IMR-90 (cell line): ENCODE data around the gene DGKB. TPM values are rescaled to one million over a fixed set of nuclear protein-coding genes. Genes with fewer than 3 reads are reported as not detected.

Experiments used
- ATAC-seq: fragments of 200-7000 bp; cut with Tn5 transposase; 2 replicates; pipeline ENCODE4 v1.9.1; 2020; ENCODE audit warnings: low read depth, mild to moderate bottlenecking, moderate library complexity
- BruUV-seq: library from RNA; stranded (reverse); fragments of 400-500 nt; replicated peaks from 2 replicates; lab custom pipeline; 2021; lab: Mats Ljungman, UMichigan
- CTCF ChIA-PET: fragments of 300-600 bp; formaldehyde crosslinking; extraction: SDS; loops from one replicate; lab custom pipeline; 2021; ENCODE audit warnings: antibody characterized with exemption; lab: Yijun Ruan, JAX
- POLR2A ChIA-PET: fragments of 300-600 bp; sonication (Branson Sonifier 250); formaldehyde crosslinking; loops from one replicate; lab custom pipeline; 2022; ENCODE audit warnings: antibody characterized with exemption; ENCODE audit not compliant: unreplicated experiment; lab: Charles Lee
- DNase-seq: peaks from one replicate; pipeline ENCODE4 v3.0.0; 2013
- H2AFZ ChIP-seq: replicated peaks from 2 replicates; pipeline ENCODE3; 2013; ENCODE audit warnings: low read length, mild to moderate bottlenecking; ENCODE audit not compliant: poor library complexity
- H2AK5ac ChIP-seq: 2 replicates; pipeline ENCODE4 v1.6.1; 2013; ENCODE audit warnings: low read depth, low read length, inconsistent platforms
- H2AK9ac ChIP-seq: replicated peaks from 2 replicates; pipeline ENCODE3; 2013; ENCODE audit warnings: mild to moderate bottlenecking, low read depth, low read length, moderate library complexity; ENCODE audit not compliant: poor library complexity
- H2BK120ac ChIP-seq: 2 replicates; pipeline ENCODE4 v1.6.1; 2013; ENCODE audit warnings: low read depth, low read length, inconsistent platforms
- H2BK15ac ChIP-seq: 3 replicates; pipeline ENCODE4 v1.6.1; 2013; ENCODE audit warnings: low read depth, low read length, inconsistent platforms
- H2BK20ac ChIP-seq: 2 replicates; pipeline ENCODE4 v1.6.1; 2013; ENCODE audit warnings: low read depth, mild to moderate bottlenecking, inconsistent platforms, low read length, moderate library complexity
- H2BK5ac ChIP-seq: 2 replicates; pipeline ENCODE4 v1.6.1; 2013; ENCODE audit warnings: mild to moderate bottlenecking, low read depth, low read length, inconsistent platforms; ENCODE audit not compliant: poor library complexity, severe bottlenecking
- H3K14ac ChIP-seq: replicated peaks from 2 replicates; pipeline ENCODE4 v1.6.1; 2013; ENCODE audit warnings: low read depth, low read length, inconsistent platforms
- H3K18ac ChIP-seq: 2 replicates; pipeline ENCODE4 v1.6.1; 2013; ENCODE audit warnings: low read depth, low read length, control low read depth
- H3K23ac ChIP-seq: 2 replicates; pipeline ENCODE4 v1.6.1; 2013; ENCODE audit warnings: low read depth, low read length, inconsistent platforms
- H3K27ac ChIP-seq: 2 replicates; pipeline ENCODE4 v1.5.1; 2013; ENCODE audit warnings: mild to moderate bottlenecking, control low read depth, low read length; ENCODE audit not compliant: insufficient read depth
- H3K27me3 ChIP-seq: 2 replicates; pipeline ENCODE4 v1.6.1; 2013; ENCODE audit warnings: low read length; ENCODE audit not compliant: control insufficient read depth, insufficient read depth
- H3K36me3 ChIP-seq: 2 replicates; pipeline ENCODE4 v1.6.1; 2013; ENCODE audit warnings: low read length, mixed read lengths; ENCODE audit not compliant: control insufficient read depth, insufficient read depth
- H3K4ac ChIP-seq: 2 replicates; pipeline ENCODE4 v1.6.1; 2013; ENCODE audit warnings: low read depth, low read length, inconsistent platforms
- H3K4me1 ChIP-seq: 2 replicates; pipeline ENCODE4 v1.6.1; 2013; ENCODE audit warnings: low read length, mixed read lengths; ENCODE audit not compliant: control insufficient read depth, insufficient read depth
- H3K4me2 ChIP-seq: 2 replicates; pipeline ENCODE4 v1.6.1; 2013; ENCODE audit warnings: low read depth, mild to moderate bottlenecking, control low read depth, low read length, moderate library complexity
- H3K4me3 ChIP-seq: 2 replicates; pipeline ENCODE4 v1.5.1; 2013; ENCODE audit warnings: low read depth, mild to moderate bottlenecking, control low read depth, low read length, moderate library complexity; ENCODE audit not compliant: insufficient read depth
- H3K56ac ChIP-seq: 2 replicates; pipeline ENCODE4 v1.6.1; 2013; ENCODE audit warnings: low read length, inconsistent platforms; ENCODE audit not compliant: insufficient read depth; ENCODE audit errors: extremely low read depth
- H3K79me1 ChIP-seq, 2 experiments: 2 replicates each; pipeline ENCODE4 v1.6.1; 2013; ENCODE audit warnings: low read length in 2 of 2, inconsistent platforms in 1 of 2, low read depth in 1 of 2
- H3K9ac ChIP-seq: 2 replicates; pipeline ENCODE4 v1.6.1; 2013; ENCODE audit warnings: low read depth, low read length, control low read depth
- H3K9me1 ChIP-seq: 2 replicates; pipeline ENCODE4 v1.6.1; 2013; ENCODE audit warnings: low read length, inconsistent platforms; ENCODE audit not compliant: insufficient read depth
- H3K9me3 ChIP-seq: 2 replicates; pipeline ENCODE4 v1.6.1; 2013; ENCODE audit warnings: low read length; ENCODE audit not compliant: control insufficient read depth, insufficient read depth
- H4K20me1 ChIP-seq: 2 replicates; pipeline ENCODE4 v1.6.1; 2013; ENCODE audit warnings: low read length, inconsistent platforms; ENCODE audit not compliant: insufficient read depth
- H4K5ac ChIP-seq: 2 replicates; pipeline ENCODE4 v1.6.1; 2013; ENCODE audit warnings: mild to moderate bottlenecking, low read depth, low read length, control low read depth
- H4K8ac ChIP-seq, 2 experiments: 2 replicates each; pipeline ENCODE4 v1.6.1; 2013; ENCODE audit warnings: low read depth in 2 of 2, low read length in 2 of 2, control low read depth in 1 of 2, inconsistent platforms in 1 of 2
- H4K91ac ChIP-seq: 2 replicates; pipeline ENCODE4 v1.6.1; 2013; ENCODE audit warnings: low read depth, low read length, inconsistent platforms; ENCODE audit not compliant: insufficient read depth
- BHLHE40 ChIP-seq: fragments of 150-350 bp; IDR thresholded peaks from 2 replicates; pipeline ENCODE4 v1.6.1; 2016; ENCODE audit warnings: mild to moderate bottlenecking, low read depth, low read length
- CEBPB ChIP-seq: IDR thresholded peaks from 2 replicates; pipeline ENCODE4 v1.6.1; 2012; ENCODE audit warnings: low read depth, low read length, improper control_type of control experiment
- CHD1 ChIP-seq: IDR thresholded peaks from 2 replicates; pipeline ENCODE4 v1.6.1; 2012; ENCODE audit warnings: low read depth, low read length, improper control_type of control experiment
- MAFK ChIP-seq: IDR thresholded peaks from 2 replicates; pipeline ENCODE4 v1.6.1; 2012; ENCODE audit warnings: low read depth, low read length, improper control_type of control experiment
- MAZ ChIP-seq: IDR thresholded peaks from 2 replicates; pipeline ENCODE4 v1.6.1; 2012; ENCODE audit warnings: low read depth, mild to moderate bottlenecking, low read length, improper control_type of control experiment, moderate library complexity, borderline replicate concordance
- MXI1 ChIP-seq: IDR thresholded peaks from 2 replicates; pipeline ENCODE4 v1.6.1; 2012; ENCODE audit warnings: low read depth, mild to moderate bottlenecking, low read length, moderate library complexity, borderline replicate concordance
- NFE2L2 ChIP-seq: fragments of 150-350 bp; IDR thresholded peaks from 2 replicates; pipeline ENCODE4 v1.6.1; 2016; ENCODE audit warnings: low read depth, mild to moderate bottlenecking, low read length
- POLR2A ChIP-seq: IDR thresholded peaks from 2 replicates; pipeline ENCODE4 v1.6.1; 2012; ENCODE audit warnings: mild to moderate bottlenecking, low read depth, low read length
- RAD21 ChIP-seq: IDR thresholded peaks from 2 replicates; pipeline ENCODE4 v1.6.1; 2012; ENCODE audit warnings: low read length, improper control_type of control experiment
- RFX5 ChIP-seq: IDR thresholded peaks from 2 replicates; pipeline ENCODE4 v1.8.0; 2012; ENCODE audit warnings: low read depth, mild to moderate bottlenecking, low read length, moderate library complexity
- SMC3 ChIP-seq: fragments of 150-350 bp; IDR thresholded peaks from 2 replicates; pipeline ENCODE4 v1.6.1; 2016; ENCODE audit warnings: low read depth, mild to moderate bottlenecking, antibody characterized with exemption, low read length, moderate library complexity
- WGBS, 2 experiments: methylation state at CpG; one replicate each; pipeline versions ENCODE4 v1.1.5 to v1.1.7; 2013; ENCODE audit warnings: missing lambda C conversion rate in 2 of 2; ENCODE audit not compliant: insufficient read length in 1 of 2; ENCODE audit errors: extremely low coverage in 2 of 2; 5-methylcytosine and 5-hydroxymethylcytosine counted together
- dilution Hi-C: fragments of 300-500 bp; cut with HindIII; formaldehyde crosslinking; loops from one replicate; pipeline ENCODE4 v1.14.3; 2018; ENCODE audit warnings: low sequenced_read_pairs; ENCODE audit not compliant: unreplicated experiment
- in situ Hi-C: fragments of 300-500 bp; cut with MboI; formaldehyde crosslinking; loops from 3 replicates; pipeline ENCODE4 v1.14.3; 2019; ENCODE audit warnings: low sequenced_read_pairs, inconsistent platforms, mixed read lengths
- intact Hi-C: fragments of 100-400 bp; cut with micrococcal nuclease; formaldehyde crosslinking; loops from 2 replicates; pipeline ENCODE4 v1.10.0; 2022
- polyA plus RNA-seq, 3 experiments: library from polyadenylated mRNA; depleted of rRNA; stranded (reverse); fragments of >200 nt; gene quantifications; 2 replicates each; pipeline ENCODE4 v1.2.3, GENCODE V29; 2012; ENCODE audit warnings: low replicate concordance in 1 of 3
- total RNA-seq: library from RNA; depleted of rRNA; stranded (reverse); fragments of >200 nt; gene quantifications from 2 replicates; pipeline ENCODE4 v1.2.3, GENCODE V29; 2012
- TF ChIP-seq, protein P1 (sequence below): fragments of 150-350 bp; IDR thresholded peaks from 2 replicates; pipeline ENCODE4 v1.6.1; 2016; ENCODE audit warnings: low read depth, mild to moderate bottlenecking, low read length, moderate library complexity, borderline replicate concordance
- TF ChIP-seq, protein P2 (sequence below): conservative IDR thresholded peaks from 2 replicates; pipeline ENCODE4 v1.5.1; 2012; ENCODE audit warnings: mild to moderate bottlenecking, low read depth, low read length, improper control_type of control experiment
- TF ChIP-seq, protein P3 (sequence below): fragments of 150-350 bp; IDR thresholded peaks from 2 replicates; pipeline ENCODE4 v1.6.1; 2017; ENCODE audit warnings: mild to moderate bottlenecking, antibody characterized with exemption, low read length, low read depth

The DGKB gene
- total and polyA plus RNA-seq, 2 of the 4 experiments (the other 2 are of a cell fraction): not detected

DNA sequence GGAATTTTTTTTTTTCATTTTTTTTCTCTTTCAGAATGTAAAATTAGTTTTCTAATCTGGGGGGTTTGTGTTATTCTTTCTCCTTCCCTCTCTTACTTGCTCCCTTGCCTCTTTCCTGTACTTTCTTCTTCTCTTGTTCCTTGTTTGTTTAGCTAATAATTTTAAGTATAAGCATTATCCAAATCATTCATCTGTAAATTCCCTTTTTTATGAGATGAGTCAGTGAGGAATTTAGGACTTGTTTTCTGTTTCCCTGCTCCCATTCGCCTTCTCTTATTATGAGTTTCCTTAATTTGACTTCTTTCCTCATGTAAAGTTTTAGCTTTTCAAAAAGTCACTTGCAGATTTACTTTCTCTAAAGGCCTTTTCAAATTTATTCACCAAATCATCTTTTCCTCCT is 758.4 kb downstream of the DGKB start:
- POLR2A ChIA-PET: no interaction called here
- no peak for ATAC-seq
- H3K9me3 ChIP-seq: no peaks in the 10 kb centered on the region
- H2AK5ac ChIP-seq: no peak overlapping the region
- no peaks in the 10 kb centered on the region for H4K20me1 ChIP-seq
- no peak overlapping the region for H3K18ac ChIP-seq
- CTCF ChIA-PET: no interaction called here
- H3K23ac ChIP-seq: no peak overlapping the region
- no peak overlapping the region for H4K8ac ChIP-seq
- TF ChIP-seq, protein P1, sequence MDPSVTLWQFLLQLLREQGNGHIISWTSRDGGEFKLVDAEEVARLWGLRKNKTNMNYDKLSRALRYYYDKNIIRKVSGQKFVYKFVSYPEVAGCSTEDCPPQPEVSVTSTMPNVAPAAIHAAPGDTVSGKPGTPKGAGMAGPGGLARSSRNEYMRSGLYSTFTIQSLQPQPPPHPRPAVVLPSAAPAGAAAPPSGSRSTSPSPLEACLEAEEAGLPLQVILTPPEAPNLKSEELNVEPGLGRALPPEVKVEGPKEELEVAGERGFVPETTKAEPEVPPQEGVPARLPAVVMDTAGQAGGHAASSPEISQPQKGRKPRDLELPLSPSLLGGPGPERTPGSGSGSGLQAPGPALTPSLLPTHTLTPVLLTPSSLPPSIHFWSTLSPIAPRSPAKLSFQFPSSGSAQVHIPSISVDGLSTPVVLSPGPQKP: no peak
- TF ChIP-seq RAD21 (no peak), MAFK (no peak), RFX5 (no peak), BHLHE40 (no peak), MAZ (no peak), NFE2L2 (no peak), CHD1 (no peak), SMC3 (no peak), MXI1 (no peak), CEBPB (no peak), POLR2A (no peak)
- TF ChIP-seq, protein P2, sequence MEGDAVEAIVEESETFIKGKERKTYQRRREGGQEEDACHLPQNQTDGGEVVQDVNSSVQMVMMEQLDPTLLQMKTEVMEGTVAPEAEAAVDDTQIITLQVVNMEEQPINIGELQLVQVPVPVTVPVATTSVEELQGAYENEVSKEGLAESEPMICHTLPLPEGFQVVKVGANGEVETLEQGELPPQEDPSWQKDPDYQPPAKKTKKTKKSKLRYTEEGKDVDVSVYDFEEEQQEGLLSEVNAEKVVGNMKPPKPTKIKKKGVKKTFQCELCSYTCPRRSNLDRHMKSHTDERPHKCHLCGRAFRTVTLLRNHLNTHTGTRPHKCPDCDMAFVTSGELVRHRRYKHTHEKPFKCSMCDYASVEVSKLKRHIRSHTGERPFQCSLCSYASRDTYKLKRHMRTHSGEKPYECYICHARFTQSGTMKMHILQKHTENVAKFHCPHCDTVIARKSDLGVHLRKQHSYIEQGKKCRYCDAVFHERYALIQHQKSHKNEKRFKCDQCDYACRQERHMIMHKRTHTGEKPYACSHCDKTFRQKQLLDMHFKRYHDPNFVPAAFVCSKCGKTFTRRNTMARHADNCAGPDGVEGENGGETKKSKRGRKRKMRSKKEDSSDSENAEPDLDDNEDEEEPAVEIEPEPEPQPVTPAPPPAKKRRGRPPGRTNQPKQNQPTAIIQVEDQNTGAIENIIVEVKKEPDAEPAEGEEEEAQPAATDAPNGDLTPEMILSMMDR: no peak
- TF ChIP-seq, protein P3, sequence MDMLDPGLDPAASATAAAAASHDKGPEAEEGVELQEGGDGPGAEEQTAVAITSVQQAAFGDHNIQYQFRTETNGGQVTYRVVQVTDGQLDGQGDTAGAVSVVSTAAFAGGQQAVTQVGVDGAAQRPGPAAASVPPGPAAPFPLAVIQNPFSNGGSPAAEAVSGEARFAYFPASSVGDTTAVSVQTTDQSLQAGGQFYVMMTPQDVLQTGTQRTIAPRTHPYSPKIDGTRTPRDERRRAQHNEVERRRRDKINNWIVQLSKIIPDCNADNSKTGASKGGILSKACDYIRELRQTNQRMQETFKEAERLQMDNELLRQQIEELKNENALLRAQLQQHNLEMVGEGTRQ: no peak
- H3K4me2 ChIP-seq: no peak overlapping the region
- H3K4ac ChIP-seq: no peak overlapping the region
- no peak overlapping the region for H2AK9ac ChIP-seq
- H2BK15ac ChIP-seq: no peak overlapping the region
- dilution Hi-C loops: no loop called here
- H3K4me1 ChIP-seq: no peaks in the 10 kb centered on the region
- no peak overlapping the region for H4K91ac ChIP-seq
- H3K9ac ChIP-seq: no peak overlapping the region
- no peak overlapping the region for H2BK120ac ChIP-seq
- no peak overlapping the region for H2AFZ ChIP-seq
- H2BK20ac ChIP-seq: no peak overlapping the region
- H3K14ac ChIP-seq: no peak overlapping the region
- no peak overlapping the region for H2BK5ac ChIP-seq
- H3K79me1 ChIP-seq: no peaks in the 10 kb centered on the region
- H3K27ac ChIP-seq: no peak overlapping the region
- intact Hi-C loops: no loop called here
- no peaks in the 10 kb centered on the region for H3K9me1 ChIP-seq
- H3K4me3 ChIP-seq: no peak overlapping the region
- no peaks in the 10 kb centered on the region for H3K27me3 ChIP-seq
- DNase-seq: no peak
- in situ Hi-C loops: no loop called here
- no TSS peak for BruUV-seq
- H4K5ac ChIP-seq: no peak overlapping the region
- H3K56ac ChIP-seq: no peak overlapping the region
- WGBS, 2 experiments: no CpG with 5 or more reads among the region's 1 CpG
- no peaks in the 10 kb centered on the region for H3K36me3 ChIP-seq
